Testis (tissue), 3 donors: ENCODE measurements around the gene C1orf116. TPM values are rescaled to one million over a fixed set of nuclear protein-coding genes. Genes with fewer than 3 reads are reported as not detected.

ENCODE experiments used
- DNase-seq: peaks from one replicate; pipeline ENCODE4 v3.0.0-alpha.2; 2019
- H3K27ac ChIP-seq, 2 donors: fragments of 200-600 bp; sonication (generic); one replicate each; pipeline ENCODE4 v1.5.1; 2019
- H3K27me3 ChIP-seq: fragments of 200-600 bp; sonication (generic); one replicate; pipeline ENCODE4 v1.5.1; 2019
- H3K36me3 ChIP-seq: fragments of 200-600 bp; sonication (generic); one replicate; pipeline ENCODE4 v1.5.1; 2017; ENCODE audit warnings: low read depth; ENCODE audit errors: missing control alignments
- H3K4me1 ChIP-seq: fragments of 200-600 bp; sonication (generic); one replicate; pipeline ENCODE4 v1.5.1; 2019
- H3K4me3 ChIP-seq, 2 donors: fragments of 200-600 bp; sonication (generic); one replicate each; pipeline ENCODE4 v1.5.1; 2017 to 2019
- H3K9me3 ChIP-seq: fragments of 200-600 bp; sonication (generic); one replicate; pipeline ENCODE4 v1.5.1; 2017
- CTCF ChIP-seq, 3 experiments: fragments of 450-650 bp in 2 of 3; fragments of 200-600 bp in 1 of 3; sonication (generic) in 1 of 3; IDR thresholded peaks; one replicate each; pipeline ENCODE4 v1.5.1; 2016 to 2019; ENCODE audit warnings: antibody characterized with exemption in 3 of 3, mild to moderate bottlenecking in 2 of 3, moderate library complexity in 1 of 3
- POLR2A ChIP-seq: fragments of 450-650 bp; IDR thresholded peaks from one replicate; pipeline ENCODE4 v1.6.1; 2017; ENCODE audit warnings: antibody characterized with exemption, mild to moderate bottlenecking, moderate library complexity
- WGBS, 2 donors: methylation state at CpG; one replicate each; pipeline ENCODE4 v1.1.5; 2018; 5-methylcytosine and 5-hydroxymethylcytosine counted together
- intact Hi-C: fragments of 100-400 bp; cut with DNase I; formaldehyde crosslinking; loops from one replicate; pipeline ENCODE4 v1.15.1; 2023; ENCODE audit warnings: low total_unique reads
- polyA plus RNA-seq: library from polyadenylated mRNA; stranded (reverse); fragments of 350-450 nt; fragmentation: Illumina TruSeq; extraction: RNeasy Lipid Tissue Mini Kit (QIAGEN cat#74804); gene quantifications from one replicate; pipeline ENCODE4 v1.2.3, GENCODE V29; 2014; ENCODE audit warnings: low read depth, low replicate concordance; ENCODE audit not compliant: insufficient read depth
- total RNA-seq, 2 donors: library from RNA; depleted of rRNA; stranded (reverse); fragments of >200 nt; gene quantifications; one replicate each; pipeline ENCODE4 v1.2.3, GENCODE V29; 2016

Gene C1orf116
- total and polyA plus RNA-seq, 3 donors from 2014 or later, result 0.31 to 0.88 (median 0.71) TPM

DNA sequence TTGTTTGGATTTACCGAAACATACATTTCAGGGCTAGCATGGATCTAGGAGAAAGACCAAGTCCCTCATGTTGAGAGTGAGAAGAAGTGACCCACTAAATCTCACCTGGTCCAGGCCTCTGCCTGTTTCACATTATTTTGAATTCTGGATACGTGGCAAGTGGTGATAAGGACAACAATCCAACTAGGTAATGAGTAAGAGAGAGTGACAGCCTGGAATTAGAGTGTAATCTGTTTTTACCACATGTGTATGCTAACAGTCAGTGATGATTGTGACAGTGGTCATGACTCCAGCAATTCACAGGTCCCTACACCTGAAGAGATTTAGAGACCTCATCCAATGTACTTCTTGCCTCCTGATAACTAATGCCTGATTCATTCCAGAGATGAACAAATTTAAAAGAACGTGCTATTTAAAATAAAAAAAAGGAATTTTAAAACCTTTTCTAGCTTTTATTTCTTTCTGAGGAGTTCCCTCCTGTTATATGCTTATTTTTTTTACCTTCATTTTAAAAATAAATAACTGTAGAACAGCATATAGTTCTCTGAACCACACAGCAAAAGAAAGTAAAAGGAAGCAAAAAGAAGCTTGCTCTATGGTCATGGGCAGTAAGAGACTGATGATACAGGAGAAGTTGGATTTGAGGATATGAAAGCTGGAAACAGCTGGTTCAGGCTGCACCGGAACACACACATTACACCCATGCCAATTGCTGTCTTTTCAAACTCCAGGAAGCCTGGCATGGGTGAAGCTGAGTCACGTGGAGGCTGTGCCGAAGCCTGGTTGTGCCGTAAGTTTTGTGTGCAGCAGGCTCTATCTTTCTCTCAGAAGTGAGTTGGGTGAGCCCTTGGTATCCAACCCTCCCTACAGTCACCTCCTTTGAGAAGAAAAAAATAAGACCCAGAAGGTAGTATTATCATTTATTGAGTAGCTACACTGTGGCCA lies 14.7 kb downstream of the C1orf116 start:
- H3K36me3 ChIP-seq, result no peaks in the 10 kb centered on the region
- no peaks in the 10 kb centered on the region for H3K4me1 ChIP-seq
- no peaks in the 10 kb centered on the region for H3K9me3 ChIP-seq
- no peak overlapping the region for H3K4me3 ChIP-seq
- intact Hi-C loops, result no loop called here
- TF ChIP-seq POLR2A, result no peak
- TF ChIP-seq CTCF (IDR thresholded peaks at IDR 0.05), result no peak
- peak; percentile 45 for DNase-seq
- WGBS, 2 donors, result 79 to 81% methylated on average over 7 of the region's 7 CpGs
- no peak overlapping the region for H3K27ac ChIP-seq
- no peaks in the 10 kb centered on the region for H3K27me3 ChIP-seq

GRCh38 chr1:207015791-207016190 lies 16.8 kb downstream of the C1orf116 start:
- Histone ChIP-seq H3K4me3 (no peak overlapping the region), H3K27ac (no peak overlapping the region), H3K36me3 (no peaks in the 10 kb centered on the region), H3K4me1 (no peaks in the 10 kb centered on the region), H3K9me3 (no peaks in the 10 kb centered on the region), H3K27me3 (no peaks in the 10 kb centered on the region)
- WGBS, 2 donors, result 93% methylated on average over 2 to 3 of the region's 3 CpGs
- TF ChIP-seq CTCF (IDR thresholded peaks at IDR 0.05), result no peak
- no peak for TF ChIP-seq POLR2A
- intact Hi-C loops, result no loop called here
- DNase-seq, result no peak

DNA sequence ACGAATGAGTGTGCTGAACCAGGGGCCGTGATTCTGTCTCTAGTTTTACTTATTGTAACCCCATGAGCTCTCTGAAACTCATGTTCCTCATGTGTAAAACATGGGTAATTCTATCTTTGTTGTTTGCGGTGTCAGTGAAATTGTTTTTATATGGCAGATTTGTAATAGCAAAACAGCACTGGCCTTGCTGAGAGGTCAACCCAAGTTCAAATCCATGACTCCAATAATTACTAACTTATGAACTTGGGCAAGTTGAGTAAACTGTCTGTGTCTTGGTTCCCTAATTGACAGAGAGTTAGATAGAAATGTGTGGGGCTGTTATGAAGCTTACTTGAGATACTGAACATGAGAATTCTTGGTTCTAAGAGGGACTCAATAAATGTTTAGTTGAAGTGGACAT lies 17.8 kb downstream of the C1orf116 start:
- Histone ChIP-seq H3K4me1 (peaks cover 10% of the 10 kb centered on the region), H3K27ac (no peak overlapping the region), H3K36me3 (no peaks in the 10 kb centered on the region), H3K27me3 (no peaks in the 10 kb centered on the region), H3K4me3 (no peak overlapping the region), H3K9me3 (no peaks in the 10 kb centered on the region)
- TF ChIP-seq POLR2A (no peak), CTCF (IDR thresholded peaks at IDR 0.05) (no peak)
- intact Hi-C loops, result no loop called here
- no peak for DNase-seq
- WGBS, 2 donors, result 89 to 92% methylated on average over 3 of the region's 3 CpGs

DNA sequence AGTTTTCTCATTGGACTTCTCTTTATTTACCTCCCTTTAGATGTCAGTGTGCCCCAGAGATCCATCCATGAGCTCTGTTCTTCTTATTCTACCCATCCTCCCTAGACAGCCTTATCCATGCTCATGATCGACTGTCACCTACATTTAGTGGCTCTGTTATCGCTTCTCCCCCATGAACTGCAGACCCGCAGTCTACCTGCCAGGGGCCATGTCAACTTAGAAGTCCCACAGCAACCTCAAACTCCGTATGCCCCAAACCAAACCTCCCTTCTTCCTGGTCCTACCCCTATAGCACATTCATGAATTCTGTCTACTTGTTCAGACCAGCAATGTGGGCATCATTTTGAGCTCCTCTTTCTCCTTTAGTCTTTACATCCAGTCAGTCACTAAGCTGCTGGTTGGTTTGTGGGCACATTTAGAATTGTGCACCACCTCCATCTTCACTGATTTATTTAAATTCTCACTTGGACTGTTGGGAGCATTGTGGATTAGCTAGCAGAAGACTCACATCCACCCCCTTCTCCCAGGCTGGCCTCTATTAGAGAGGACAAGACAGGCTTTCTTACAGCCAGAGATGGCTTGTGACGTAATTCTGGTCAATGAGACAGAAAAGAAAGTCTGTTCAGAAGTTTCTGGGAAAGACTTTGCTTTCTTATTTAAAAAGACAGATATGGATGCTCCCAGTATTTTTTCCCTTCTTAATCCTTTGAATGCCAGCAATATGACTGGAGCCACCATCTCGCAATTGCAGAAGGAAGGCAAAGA lies 19.1 kb downstream of the C1orf116 start:
- intact Hi-C loops, result no loop called here
- Histone ChIP-seq H3K4me1 (peaks cover 18% of the 10 kb centered on the region), H3K9me3 (no peaks in the 10 kb centered on the region), H3K27me3 (no peaks in the 10 kb centered on the region), H3K4me3 (no peak overlapping the region), H3K27ac (no peak overlapping the region), H3K36me3 (no peaks in the 10 kb centered on the region)
- TF ChIP-seq CTCF (IDR thresholded peaks at IDR 0.05) (no peak), POLR2A (no peak)
- 91 to 95% methylated on average over 6 of the region's 6 CpGs for WGBS, 2 donors
- DNase-seq, result no peak
